T-helper 2 cell treated with Interferon-gamma antibody and Interleukin-4, amounts not matched to agents 100 ng/mL and 5 ng/mL, for 36 hours (primary cell): ENCODE data around the gene PLCB1. TPM values are rescaled to one million over a fixed set of nuclear protein-coding genes. Genes with fewer than 3 reads are reported as not detected.

ENCODE experiments used
- intact Hi-C: fragments of 100-400 bp; cut with micrococcal nuclease; formaldehyde crosslinking; loops from one replicate; pipeline ENCODE4 v1.15.1; 2023
- total RNA-seq: library from RNA; stranded (reverse); gene quantifications from 2 replicates; pipeline ENCODE4 v1.2.3, GENCODE V29; 2022

The PLCB1 gene
- total RNA-seq, 1 donor from 2014 or later, result 0.75 TPM

DNA sequence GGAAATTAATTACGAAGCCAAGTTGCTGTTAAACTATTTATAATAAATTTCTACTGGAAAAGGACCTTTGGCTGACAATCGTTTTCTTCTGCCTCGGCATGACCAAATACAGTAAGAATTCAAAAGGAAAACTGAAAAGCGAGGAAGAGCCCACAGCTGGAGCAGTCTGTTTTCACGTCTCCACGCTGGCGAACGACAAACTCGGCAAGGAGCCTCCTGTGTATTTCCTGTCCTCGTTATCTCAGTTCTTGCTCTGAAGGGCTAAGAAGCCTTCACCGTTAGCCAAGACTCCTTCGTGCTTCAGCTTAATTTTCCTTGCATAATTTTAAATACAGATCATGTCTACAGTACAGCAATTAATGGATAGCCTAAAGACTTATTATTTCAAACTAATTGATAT is 722.5 kb downstream of the PLCB1 start:
- intact Hi-C loops, result no loop called here

DNA sequence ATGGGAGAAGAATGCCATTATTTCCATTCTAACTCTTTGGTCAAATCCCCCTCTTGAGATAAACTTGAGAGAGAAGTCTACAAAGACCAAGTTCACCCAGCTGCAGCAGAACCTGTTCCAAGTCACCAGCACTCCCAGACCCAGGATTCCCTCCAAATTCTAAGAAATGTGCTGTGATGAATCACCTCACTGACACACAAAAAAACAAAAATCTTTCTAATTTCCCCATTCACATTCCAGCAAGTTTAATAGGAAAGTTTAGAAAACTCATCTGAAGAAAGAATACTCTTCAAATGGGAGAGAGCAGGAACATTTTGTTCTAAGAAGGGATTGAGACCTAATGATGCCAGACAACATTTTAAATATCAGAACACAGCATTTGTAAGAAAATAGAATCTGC is 723.2 kb downstream of the PLCB1 start:
- intact Hi-C loops, result no loop called here

DNA sequence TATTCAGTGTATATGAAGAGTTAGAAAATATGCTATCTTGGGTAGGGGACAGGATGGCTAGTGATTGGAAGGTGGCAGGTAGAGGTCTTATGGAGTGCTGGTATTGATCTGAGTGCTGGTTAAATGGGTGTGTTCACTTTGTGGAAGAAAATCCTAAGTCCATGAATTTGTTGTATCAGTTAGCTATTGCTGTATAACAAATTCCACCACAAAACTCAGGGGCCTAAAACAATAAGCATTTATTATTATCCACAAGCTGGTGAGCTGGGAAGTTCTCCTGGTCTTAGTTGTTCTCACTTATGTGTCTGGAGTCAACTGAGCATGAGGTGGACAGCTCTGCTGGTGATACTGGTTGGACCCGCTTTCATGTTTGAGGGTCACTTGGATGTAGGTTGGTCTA is 724.6 kb downstream of the PLCB1 start:
- intact Hi-C loops, result no loop called here

DNA sequence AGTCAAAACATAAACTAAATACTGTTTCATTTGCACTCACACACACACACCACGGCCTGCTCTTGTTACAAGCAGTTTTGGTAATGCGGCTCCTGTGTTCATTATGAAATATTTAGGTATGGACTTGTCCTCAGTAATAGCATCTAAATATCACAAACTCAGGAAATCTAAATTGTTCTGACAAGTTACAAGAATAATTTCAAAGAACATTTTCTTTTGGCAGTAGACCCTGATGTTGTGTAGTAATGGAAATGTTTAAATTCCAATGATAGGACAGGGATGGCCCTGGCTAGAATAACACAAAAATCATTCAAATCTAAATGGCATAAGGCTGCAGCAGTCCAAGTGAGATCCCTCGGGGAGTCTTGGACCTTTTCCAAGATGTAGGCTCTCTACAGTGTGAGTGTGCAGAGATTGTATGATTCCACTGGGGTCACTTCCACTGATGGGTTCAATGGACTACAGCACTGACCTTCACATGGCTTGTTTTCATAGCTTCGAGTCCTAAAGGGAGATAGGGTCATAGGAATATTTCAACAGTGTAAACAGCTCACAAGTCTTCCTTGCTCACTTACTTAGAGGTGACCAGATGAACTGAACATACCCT is 726.2 kb downstream of the PLCB1 start:
- intact Hi-C loops, result no loop called here

DNA sequence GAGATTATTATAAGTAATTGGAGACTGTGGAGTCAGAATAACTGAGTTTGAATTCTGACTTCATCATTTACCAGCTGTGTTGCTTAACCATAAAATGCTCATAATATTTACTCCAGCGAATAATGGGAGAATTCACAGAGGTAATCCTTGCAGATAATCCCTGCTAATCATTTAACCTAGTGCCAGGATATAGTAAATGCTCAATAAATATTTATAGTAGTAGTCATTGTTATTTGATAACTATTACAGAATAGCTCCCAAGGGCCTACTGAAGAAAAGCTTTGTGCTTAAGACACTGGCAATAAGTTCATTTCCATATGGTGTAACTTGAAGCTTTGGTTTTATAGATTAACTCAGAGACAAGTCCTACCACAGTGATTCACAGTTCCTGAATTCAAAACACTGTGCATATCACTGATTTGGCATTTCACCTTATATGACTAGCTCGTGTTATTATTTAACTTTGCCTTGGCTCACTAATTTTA is 728.0 kb downstream of the PLCB1 start:
- intact Hi-C loops, result no loop called here

DNA sequence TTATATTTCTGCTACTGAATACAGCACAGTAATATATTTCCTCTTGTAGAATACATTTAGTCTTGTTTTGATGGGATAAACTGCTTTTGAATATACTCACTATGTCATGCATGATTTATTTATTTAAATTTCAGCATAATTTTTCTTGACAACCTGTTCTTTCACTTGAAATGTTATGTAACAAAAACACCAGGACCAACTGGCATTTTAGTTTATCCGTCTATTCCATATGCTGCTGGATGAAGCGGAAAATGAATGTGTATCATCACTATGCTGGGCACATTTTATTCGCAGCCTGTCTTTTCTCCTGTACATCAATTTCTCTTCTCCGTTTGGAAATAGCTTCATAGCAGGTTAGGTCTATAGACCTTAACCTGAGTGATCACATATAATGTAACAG is 730.0 kb downstream of the PLCB1 start:
- intact Hi-C loops, result no loop called here

DNA sequence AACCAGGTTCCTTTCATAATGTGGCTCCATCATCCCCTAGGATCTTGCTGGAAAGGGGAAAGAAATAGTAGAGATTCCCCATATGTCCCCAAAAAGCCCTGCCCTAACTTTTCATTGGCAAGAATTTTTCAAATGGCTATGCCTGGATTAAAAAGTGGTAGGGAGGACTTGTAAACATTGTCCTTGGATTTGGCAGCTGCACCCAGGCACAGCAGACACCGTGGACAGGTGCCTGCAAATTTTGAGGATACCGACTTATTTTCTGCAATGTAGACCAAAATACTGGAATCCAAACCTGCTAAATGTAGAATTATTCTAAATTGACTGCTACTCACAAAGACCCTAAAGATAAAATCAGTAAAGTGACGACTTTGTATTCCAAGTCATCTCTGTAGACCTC is 733.6 kb downstream of the PLCB1 start:
- intact Hi-C loops, result no loop called here

DNA sequence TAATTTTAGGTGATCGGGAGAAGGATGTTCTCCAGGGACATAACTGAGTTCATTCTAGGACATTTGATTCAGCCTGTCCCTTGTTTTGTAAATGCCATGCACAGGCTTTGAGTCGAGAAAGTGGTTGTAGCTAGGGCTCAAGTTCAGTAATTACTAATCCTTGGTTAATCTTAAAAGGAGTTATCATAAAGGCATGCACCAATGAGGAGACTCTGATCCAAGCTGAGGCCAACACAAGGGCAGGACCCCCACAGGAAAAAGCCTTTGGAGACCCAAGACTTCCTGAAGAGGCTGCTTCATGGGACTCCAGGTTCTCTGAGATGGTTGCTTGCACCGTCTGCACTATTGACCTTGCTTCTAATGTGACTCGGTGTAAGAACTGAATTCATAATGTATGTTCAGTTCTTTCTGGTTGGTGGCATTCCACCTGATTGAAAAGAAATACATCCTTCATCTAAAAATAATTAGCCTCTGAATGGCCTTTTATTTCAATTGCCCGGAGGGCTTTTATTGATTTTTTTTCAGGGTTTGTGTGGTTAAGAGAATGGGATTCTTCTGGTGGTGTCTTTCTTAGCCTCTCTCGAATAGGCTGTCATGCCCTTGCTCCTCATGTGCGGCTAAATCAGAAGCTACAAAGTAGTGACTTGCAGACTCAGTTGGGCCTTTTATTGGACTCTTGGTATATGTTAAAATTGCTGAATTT is 735.1 kb downstream of the PLCB1 start:
- intact Hi-C loops, result no loop called here

DNA sequence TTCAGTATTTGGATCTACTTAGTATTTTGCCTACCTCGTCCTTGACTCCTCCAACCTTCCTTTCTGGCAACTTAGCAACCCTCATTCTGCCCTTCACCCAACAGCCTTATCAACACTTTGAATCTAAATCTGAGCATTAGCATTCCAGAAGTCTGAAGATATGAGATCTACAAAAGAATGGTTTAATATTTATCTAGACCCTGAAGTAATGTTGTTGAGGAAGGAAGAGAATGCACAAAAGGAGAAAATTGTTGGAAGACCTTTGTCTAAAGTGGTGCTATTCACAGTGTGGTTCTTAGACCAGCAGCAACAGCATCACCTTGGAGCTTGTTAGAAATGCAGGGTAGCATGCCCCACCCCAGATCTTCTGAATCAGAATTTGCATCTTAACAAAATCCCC is 738.6 kb downstream of the PLCB1 start:
- intact Hi-C loops, result no loop called here

DNA sequence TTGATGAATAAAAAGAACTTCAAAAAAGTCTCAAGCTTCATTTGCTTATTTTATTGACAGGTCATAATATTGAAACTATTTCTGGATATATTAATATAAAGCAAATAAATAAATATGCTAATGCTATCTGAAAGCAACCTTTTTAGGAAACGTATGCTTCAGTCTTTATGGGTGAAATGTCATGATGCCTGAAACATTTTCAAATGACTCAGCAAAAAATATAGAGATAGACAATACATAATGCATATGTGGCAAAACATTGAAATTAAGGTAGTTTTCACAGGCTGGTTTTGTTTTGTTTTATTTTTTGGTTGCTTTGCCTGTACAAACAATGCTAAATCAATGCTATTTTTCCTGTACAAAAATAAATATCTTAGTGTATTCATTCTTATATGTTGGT is 742.4 kb downstream of the PLCB1 start:
- intact Hi-C loops, result no loop called here

DNA sequence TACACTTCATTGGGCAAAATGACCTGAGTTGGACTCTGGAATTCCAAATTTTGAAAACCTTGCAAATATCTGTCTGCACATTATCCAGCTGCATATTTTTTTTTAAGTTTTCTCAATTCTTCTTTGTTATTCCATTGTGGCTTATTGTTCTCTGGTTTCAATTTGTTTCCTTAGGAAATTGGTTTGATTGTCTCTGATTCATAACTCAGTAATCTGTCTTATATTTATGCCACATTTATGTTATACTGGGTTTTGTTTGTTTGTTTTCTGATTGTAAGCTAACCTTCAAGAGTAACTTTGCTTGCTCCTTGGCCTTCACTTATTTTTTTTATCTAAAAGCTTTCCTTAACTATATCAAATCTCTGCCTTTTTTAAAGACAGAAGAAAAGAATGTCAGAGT is 743.5 kb downstream of the PLCB1 start:
- intact Hi-C loops, result no loop called here

DNA sequence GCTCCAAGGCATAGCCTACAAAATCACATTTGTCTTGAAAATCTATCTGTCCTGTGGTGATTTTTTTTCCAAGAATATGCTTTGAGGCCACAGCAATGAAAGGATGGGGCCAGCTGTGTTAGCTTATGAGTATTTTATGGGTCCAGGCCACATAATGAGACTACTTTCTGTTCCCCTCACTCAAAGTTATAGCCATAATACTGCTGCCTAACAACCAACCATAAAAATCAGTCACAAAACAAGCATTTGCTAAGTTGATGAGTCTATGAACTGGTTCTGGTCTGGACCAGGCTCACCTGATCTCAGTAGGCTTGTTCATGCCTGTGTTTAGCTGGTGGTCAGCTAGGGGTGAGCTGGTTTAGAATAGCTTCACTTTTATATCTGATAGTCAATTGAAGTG is 744.3 kb downstream of the PLCB1 start:
- intact Hi-C loops, result no loop called here

DNA sequence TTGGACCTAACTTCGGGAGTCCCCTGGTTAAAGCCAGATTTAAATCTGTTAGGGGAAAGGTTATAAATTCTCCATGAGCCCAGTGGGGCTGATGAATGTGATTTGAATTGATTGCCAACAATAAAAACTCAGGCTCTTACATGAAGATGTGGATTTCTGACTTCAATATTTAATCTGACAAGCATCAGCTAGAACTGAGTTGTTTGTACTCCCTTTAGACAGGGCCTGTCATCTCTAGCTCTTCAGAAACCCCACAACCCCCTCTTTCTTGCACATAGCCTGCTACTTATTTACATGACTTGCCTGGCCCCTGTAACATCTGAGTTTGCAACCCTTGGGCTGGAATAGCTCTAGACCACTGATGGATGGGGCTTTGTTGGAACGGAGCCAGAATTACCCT is 745.2 kb downstream of the PLCB1 start:
- intact Hi-C loops, result no loop called here

DNA sequence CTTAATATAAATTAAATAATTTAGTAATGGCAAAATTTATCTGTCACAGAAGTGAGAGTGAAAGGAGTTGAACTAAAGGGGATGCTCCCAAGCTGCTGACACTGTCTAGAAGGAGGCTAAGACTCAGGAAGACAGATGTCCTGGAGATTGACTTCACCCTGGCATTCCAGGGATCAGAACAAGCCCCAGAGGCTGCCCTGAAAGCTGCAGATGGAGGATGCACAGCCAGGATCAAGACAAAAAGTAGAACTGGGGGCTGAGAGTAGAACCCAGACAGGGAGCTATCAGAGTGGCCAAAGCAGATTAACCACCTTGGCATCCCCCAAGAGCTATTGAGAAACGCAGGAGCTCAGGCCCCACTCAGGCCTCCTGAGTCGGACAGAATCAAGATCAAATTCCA is 747.6 kb downstream of the PLCB1 start:
- intact Hi-C loops, result no loop called here

DNA sequence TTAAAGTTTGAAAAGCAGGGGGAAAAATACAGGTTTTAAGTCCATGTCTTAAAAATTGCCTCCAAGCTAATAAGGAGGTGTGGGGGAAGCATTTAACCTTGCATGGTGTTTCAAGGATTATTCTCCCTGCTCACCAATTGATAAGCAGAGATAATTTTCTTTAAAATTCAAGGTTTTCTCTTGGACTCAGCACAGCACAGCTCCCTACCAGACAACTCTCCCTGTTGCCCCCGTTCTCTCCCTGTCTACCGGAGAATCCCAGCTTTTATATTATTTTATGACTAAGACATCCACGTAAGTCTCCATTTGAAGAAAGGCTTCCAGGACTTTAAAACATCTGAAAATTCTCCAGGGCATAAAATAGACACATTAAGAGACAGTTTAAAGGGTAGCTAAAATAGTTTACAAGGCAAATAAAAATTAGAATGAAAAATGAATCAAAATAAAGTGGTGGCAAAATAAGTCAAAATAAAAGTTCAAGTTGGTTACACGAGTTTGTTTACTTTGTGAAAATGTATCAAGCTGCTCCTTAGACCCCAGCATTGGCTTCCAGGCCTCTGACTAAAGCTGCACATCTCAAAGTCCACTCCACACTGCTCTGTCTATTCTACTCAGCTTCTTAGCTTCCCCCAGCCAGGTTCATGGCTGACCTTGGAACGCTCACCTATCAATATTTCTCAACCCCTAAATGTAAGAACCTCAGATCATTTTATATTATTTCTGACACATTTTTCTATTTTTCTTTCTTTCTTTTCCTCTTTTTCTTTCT is 748.2 kb downstream of the PLCB1 start:
- intact Hi-C loops, result no loop called here

DNA sequence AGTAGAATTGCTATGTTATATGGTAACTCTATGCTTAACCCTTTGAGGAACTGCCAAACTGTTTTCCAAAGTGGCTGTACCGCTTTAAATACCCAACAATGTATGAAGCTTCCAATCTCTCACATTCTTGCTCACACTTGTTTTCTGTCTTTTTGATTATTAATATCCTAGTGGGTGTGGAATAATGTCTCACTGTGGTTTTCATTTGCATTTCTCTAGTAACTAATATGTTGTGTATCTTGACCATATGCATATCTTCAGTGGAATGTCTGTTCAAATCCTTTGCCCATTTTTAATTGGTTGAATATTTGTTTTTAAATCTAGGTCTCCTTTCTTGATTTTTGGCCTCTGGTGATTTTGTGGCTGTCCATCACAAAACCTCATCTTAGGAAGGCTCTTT is 759.0 kb downstream of the PLCB1 start:
- intact Hi-C loops, result no loop called here

DNA sequence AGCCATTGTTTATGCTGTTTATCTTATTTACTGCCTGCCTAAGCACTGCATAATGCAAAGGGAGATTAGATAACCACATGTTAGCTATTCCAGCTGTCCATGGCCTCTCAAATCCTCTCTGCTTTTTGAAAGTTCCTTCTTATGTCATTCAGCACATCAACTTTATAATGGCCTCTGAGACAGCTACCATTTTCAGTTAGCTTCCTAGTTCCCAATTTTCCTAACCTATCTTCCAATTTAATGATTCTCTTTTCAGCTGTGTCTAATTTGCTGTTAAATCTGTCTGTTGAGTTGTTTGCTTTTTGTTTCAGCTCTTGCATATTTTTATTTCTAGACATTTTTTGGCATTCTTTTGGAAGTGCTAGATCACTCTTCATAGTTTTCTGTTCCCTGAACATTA is 763.4 kb downstream of the PLCB1 start:
- intact Hi-C loops, result no loop called here

DNA sequence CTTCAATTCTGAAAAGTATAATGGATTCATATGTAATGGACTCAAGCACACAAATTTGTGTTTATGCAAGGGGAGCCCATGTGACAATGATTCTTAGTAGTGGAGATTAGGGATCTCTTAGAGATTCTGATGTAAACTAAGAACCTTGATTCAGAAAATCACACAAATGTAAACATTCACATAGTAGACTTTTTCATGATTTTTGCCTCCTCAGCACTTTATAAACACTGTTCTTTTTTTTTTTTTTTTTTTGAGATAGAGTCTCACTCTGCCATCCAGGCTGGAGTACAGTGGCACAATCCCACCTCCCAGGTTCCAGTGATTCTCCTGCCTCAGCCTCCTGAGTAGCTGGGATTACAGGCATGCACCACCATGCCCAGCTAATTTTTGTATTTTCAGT is 766.8 kb downstream of the PLCB1 start:
- intact Hi-C loops, result no loop called here

DNA sequence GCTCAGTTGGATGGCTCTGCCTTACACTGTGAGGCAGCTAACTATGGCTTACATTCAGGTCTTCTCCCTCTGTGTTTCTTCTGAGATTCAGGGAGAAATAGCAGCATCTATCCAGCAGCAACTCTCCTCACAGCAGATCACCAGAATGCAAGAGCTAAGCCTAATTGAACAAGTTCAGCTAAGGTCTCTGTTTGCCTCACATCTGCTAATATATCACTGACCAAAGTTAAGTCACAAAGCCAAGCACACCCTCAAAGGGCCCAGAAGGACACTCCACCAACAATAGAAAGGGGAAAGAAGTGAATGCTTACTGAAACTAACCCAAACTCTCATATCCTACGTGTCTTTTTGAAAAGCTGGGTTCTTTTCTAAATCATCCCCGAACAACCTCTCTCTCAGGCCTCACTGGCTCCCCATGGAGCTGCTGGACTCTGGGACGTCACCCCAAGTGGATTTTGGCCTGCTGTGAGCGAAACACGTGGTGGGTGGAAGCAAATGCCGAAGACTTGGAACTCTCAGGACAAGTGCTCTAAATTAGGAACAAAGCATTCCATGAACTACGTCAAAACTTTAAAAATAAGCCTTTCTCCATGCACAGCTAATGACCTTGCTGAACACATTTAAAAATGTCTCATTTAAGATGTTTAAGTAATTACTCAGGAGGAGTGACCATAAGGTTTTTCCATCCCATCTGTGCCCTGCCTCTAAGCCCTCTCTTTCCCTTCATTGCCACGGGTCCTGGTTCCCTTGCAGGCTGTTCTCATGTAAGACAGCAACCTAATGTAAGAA is 769.4 kb downstream of the PLCB1 start:
- intact Hi-C loops, result no loop called here

DNA sequence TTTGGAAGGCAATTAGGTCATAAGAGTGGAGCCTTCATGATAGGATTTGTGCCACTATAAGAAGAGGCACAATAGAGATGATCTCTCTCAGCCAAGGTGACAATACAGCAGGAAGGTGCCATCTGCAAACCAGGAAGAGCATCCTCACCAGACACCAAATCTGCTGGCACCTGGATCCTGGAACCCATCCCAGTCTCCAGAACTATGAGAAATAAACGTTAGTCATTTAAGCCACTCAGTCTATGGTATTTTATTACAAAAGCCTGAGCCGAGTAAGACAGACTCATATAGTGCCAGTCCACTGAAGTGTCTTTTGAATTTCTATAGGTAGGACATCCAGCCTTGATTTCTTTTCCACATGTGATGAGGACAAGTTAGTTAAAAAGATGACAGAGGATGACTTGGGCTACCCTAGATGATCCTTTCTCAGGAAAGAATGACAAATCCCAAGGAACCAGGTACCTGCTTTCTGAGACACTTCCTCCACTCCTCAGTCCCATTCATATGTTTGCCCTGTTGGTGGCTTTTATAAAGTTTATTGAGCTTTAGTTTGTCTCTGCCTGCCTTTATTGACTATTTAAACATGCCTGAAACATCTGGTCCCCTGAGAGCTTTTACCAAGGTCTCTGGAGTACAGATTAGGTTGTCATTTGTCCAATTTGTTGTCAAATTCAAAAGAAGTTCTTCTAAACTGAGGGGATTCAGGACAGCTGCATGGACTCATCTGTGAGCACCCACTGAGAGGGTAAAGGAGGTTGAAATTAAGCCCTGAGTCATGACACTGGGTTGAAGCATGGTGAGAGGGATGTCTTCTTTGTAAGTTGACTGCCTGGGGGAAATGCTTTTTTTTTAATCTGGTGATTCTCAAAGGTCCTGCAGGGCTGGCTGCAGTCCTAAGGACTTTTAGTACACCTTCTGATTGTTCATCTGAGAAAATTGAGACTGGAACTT is 771.9 kb downstream of the PLCB1 start:
- intact Hi-C loops, result no loop called here

DNA sequence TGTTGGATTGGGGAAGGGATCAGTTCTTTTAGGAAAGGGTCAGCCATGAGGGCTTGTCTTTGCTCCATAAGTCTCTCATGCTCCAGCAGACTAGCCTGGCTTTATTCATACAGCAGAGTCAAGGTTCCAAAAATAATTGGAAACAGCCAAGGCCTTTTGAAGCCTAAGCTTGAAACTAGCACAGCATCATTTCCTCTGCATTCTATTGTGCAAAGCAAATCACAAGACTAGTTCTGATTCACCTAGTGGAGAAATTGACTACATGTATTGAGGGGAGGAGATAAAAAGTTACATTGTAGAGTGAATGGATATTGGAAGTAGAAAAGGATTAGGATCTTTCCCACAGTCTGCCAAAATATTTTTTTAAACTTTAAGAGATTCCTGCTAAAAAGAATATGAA is 777.5 kb downstream of the PLCB1 start:
- intact Hi-C loops, result no loop called here
